Measurements from ENCODE around the gene APBB2.

DNA sequence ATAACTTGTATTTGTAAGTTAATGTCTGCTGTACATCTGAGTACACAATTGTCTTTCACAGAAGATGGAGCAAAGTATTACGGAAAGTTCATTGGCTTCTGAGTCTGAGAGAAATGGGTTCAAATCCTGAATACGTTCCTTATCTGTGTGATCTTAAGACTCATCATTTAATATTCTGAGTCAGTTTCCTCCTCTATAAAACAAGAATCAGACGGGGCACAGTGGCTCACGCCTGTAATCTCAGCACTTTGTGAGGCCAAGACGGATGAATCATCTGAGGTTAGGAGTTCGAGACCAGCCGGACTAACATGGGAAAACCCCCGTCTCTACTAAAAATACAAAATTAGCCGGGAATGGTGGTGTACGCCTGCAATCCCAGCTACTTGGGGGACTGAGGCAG, 57.8 kb downstream of the APBB2 start:
- TF ChIP-seq GATA3 (IDR thresholded peaks at IDR 0.05; ENCODE audit: low read depth, low read length) (no peak), GATA2 (IDR thresholded peaks at IDR 0.05; ENCODE audit: low read depth, low read length) (no peak)
